B cell (primary cell): ENCODE measurements around the gene ENO1. TPM values are rescaled to one million over a fixed set of nuclear protein-coding genes. Genes with fewer than 3 reads are reported as not detected.

Experiments used
- ATAC-seq: fragments of 200-7000 bp; cut with Tn5 transposase; one replicate; pipeline ENCODE4 v1.10.0; 2021; ENCODE audit warnings: low read depth, mild to moderate bottlenecking, moderate number of reproducible peaks, moderate library complexity
- CTCF ChIA-PET: fragments of 350-600 bp; sonication (Branson Sonifier 250); formaldehyde crosslinking; loops from one replicate; lab custom pipeline; 2021; ENCODE audit warnings: antibody characterized with exemption, inconsistent platforms; lab: Charles Lee
- POLR2A ChIA-PET: fragments of 350-600 bp; sonication (Branson Sonifier 250); formaldehyde crosslinking; loops from one replicate; lab custom pipeline; 2021; ENCODE audit warnings: antibody characterized with exemption; lab: Charles Lee
- DNase-seq: peaks from one replicate; pipeline ENCODE4 v3.0.0; 2013
- H2AFZ ChIP-seq: 2 replicates; pipeline ENCODE4 v1.6.1; 2012; ENCODE audit warnings: mild to moderate bottlenecking, low read depth, low read length; ENCODE audit not compliant: insufficient read depth, poor library complexity, severe bottlenecking
- H3K27ac ChIP-seq, 2 donors: 1 replicate in 1 of 2; 2 replicates in 1 of 2; pipeline ENCODE4 v1.5.1; 2012 to 2013; ENCODE audit warnings: low read length in 2 of 2, mild to moderate bottlenecking in 2 of 2, moderate library complexity in 1 of 2
- H3K27me3 ChIP-seq, 4 experiments: fragments of 200-600 bp in 1 of 4; sonication (generic) in 1 of 4; replicated peaks in 1 of 4; 1 replicate in 2 of 4; 2 replicates in 2 of 4; pipeline versions ENCODE4 v1.6.1 to v1.7.0; 2013 to 2016; ENCODE audit warnings: low read length in 3 of 4, mild to moderate bottlenecking in 2 of 4, mixed read lengths in 1 of 4, moderate library complexity in 1 of 4; ENCODE audit not compliant: insufficient read depth in 4 of 4, control insufficient read depth in 3 of 4; ENCODE audit errors: control extremely low read depth in 1 of 4
- H3K36me3 ChIP-seq, 2 experiments: replicated peaks in 1 of 2; 1 replicate in 1 of 2; 2 replicates in 1 of 2; pipeline versions ENCODE4 v1.6.1 to v1.7.1; 2013; ENCODE audit warnings: low read length in 1 of 2; ENCODE audit not compliant: insufficient read depth in 2 of 2, control insufficient read depth in 1 of 2; ENCODE audit errors: control extremely low read depth in 1 of 2, extremely low read depth in 1 of 2
- H3K4me1 ChIP-seq, 2 donors: fragments of 200-600 bp in 1 of 2; sonication (generic) in 1 of 2; 1 replicate in 1 of 2; 2 replicates in 1 of 2; pipeline versions ENCODE4 v1.5.1 to v1.6.1; 2013 to 2017; ENCODE audit warnings: low read length in 2 of 2; ENCODE audit not compliant: control insufficient read depth in 2 of 2, insufficient read depth in 2 of 2
- H3K4me2 ChIP-seq: replicated peaks from 2 replicates; pipeline ENCODE3; 2012; ENCODE audit warnings: mild to moderate bottlenecking, low read depth, low read length; ENCODE audit not compliant: poor library complexity, severe bottlenecking
- H3K4me3 ChIP-seq, 5 experiments: fragments of 200-600 bp in 1 of 5; sonication (generic) in 1 of 5; 1 replicate in 3 of 5; 2 replicates in 2 of 5; pipeline versions ENCODE4 v1.5.1 to v1.7.0; 2011 to 2016; ENCODE audit warnings: low read length in 4 of 5, mild to moderate bottlenecking in 4 of 5, low read depth in 2 of 5, control low read depth in 1 of 5, moderate library complexity in 1 of 5; ENCODE audit not compliant: insufficient read depth in 1 of 5; ENCODE audit errors: control extremely low read depth in 1 of 5, extremely low read depth in 1 of 5
- H3K79me2 ChIP-seq: fragments of 200-600 bp; sonication (generic); one replicate; pipeline ENCODE4 v1.6.0; 2016; ENCODE audit warnings: low read length; ENCODE audit not compliant: control insufficient read depth, insufficient read depth
- H3K9ac ChIP-seq: fragments of 200-600 bp; sonication (generic); 2 replicates; pipeline ENCODE4 v1.6.1; 2017; ENCODE audit warnings: mild to moderate bottlenecking, low read length, moderate library complexity
- H3K9me3 ChIP-seq, 3 donors: one replicate each; pipeline versions ENCODE4 v1.6.1 to v1.7.1; 2013; ENCODE audit warnings: low read length in 2 of 3; ENCODE audit not compliant: control insufficient read depth in 2 of 3, insufficient read depth in 1 of 3; ENCODE audit errors: control extremely low read depth in 1 of 3
- H4K20me1 ChIP-seq: 2 replicates; pipeline ENCODE4 v1.6.0; 2012; ENCODE audit warnings: mild to moderate bottlenecking, low read length; ENCODE audit not compliant: insufficient read depth, control insufficient read depth, poor library complexity, severe bottlenecking
- H3K27ac Mint-ChIP-seq: one replicate; pipeline ENCODE4 v1.8.0; 2021; ENCODE audit warnings: mixed read lengths
- H3K27me3 Mint-ChIP-seq: one replicate; pipeline ENCODE4 v1.8.0; 2021; ENCODE audit warnings: mixed read lengths
- H3K4me1 Mint-ChIP-seq: one replicate; pipeline ENCODE4 v1.8.0; 2021; ENCODE audit warnings: mixed read lengths
- H3K4me3 Mint-ChIP-seq: one replicate; pipeline ENCODE4 v1.8.0; 2021; ENCODE audit warnings: mixed read lengths
- H3K9me3 Mint-ChIP-seq: one replicate; pipeline ENCODE4 v1.8.0; 2022; ENCODE audit warnings: mixed read lengths; ENCODE audit not compliant: insufficient read depth
- EZH2 ChIP-seq: IDR thresholded peaks from 2 replicates; pipeline ENCODE4 v1.6.1; 2012; ENCODE audit warnings: borderline replicate concordance, low read depth, mild to moderate bottlenecking, moderate library complexity, low read length; ENCODE audit not compliant: insufficient read depth, poor library complexity, severe bottlenecking
- WGBS: methylation state at CpG from one replicate; pipeline ENCODE4 v1.1.5; 2013; ENCODE audit warnings: missing lambda C conversion rate; ENCODE audit not compliant: insufficient coverage; 5-methylcytosine and 5-hydroxymethylcytosine counted together
- intact Hi-C: fragments of 100-400 bp; cut with micrococcal nuclease; formaldehyde crosslinking; loops from one replicate; pipeline ENCODE4 v1.10.0; 2022
- polyA plus RNA-seq: library from polyadenylated mRNA; depleted of rRNA; stranded (reverse); fragments of >200 nt; gene quantifications from 2 replicates; pipeline ENCODE4 v1.2.3, GENCODE V29; 2012
- total RNA-seq, 2 donors: library from RNA; stranded (reverse); fragments of 120-200 nt in 1 of 2; gene quantifications; 1 replicate in 1 of 2; 2 replicates in 1 of 2; pipeline versions ENCODE4 v1.2.3 to v1.2.4, GENCODE V29; 2013 to 2022
- TF ChIP-seq, protein P1 (sequence below): fragments of 200-600 bp; IDR thresholded peaks from one replicate; pipeline ENCODE4 v1.8.0; 2022; ENCODE audit warnings: antibody characterized with exemption, mild to moderate bottlenecking

The ENO1 gene
- total and polyA plus RNA-seq, 2 donors (not counting 1 experiment from before 2014, with no cell fraction given), result 193 to 237 TPM

DNA sequence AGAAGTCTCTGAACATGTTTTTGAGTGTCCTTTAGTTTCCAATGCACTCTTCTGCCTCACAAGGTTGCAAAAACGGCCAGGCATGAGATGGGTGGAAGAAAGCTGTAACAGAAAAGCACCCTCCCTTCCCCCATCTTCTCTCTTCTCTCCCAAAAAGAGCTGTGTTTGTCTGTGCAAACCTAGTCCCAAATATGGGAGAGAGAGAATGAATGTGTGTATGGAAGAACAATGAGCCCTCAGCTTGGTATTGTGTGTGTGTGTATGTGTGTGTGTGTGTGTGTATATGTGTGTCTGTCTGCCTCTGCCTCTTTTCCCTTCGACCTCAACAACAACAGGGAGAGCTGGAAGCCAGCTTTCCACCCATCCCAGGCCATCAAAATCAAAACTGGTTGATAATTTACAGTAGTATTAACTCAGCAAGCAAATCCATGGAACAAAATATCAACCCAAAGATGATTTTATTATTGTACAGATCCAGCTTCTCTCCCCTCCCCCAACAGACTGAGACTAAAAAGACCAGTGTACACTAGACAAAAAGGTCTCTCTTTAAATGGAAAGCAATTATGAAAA, 62.8 kb downstream of the ENO1 start:
- POLR2A ChIA-PET, result interaction anchor here (0.6 kb wide), 1 partner anchor 257 kb away, joined by 4 read pairs; no protein-coding TSS in a partner anchor
- no peaks in the 10 kb centered on the region for H3K27me3 Mint-ChIP-seq
- Histone ChIP-seq H3K27ac (peak overlapping the region; percentile 5 to 95), H3K36me3 (no peaks in the 10 kb centered on the region), H4K20me1 (peaks cover 8% of the 10 kb centered on the region), H2AFZ (peak overlapping the region; percentile 96), H3K4me3 (peak overlapping the region in 3 of 5 experiments; percentile 95 to 99 (median 95)), H3K27me3 (no peaks in the 10 kb centered on the region), H3K9me3 (no peaks in the 10 kb centered on the region), H3K4me2 (peak overlapping the region; percentile 87), H3K4me1 (peaks cover 23 to 25% of the 10 kb centered on the region in 2 donors), H3K9ac (peak overlapping the region; percentile 95), H3K79me2 (peaks cover 67% of the 10 kb centered on the region)
- WGBS, result no CpG with 5 or more reads among the region's 2 CpGs
- CTCF ChIA-PET, result interaction anchor here (1.5 to 2.1 kb wide), 2 partner anchors 33 to 89 kb away, joined by 5 to 18 read pairs; no protein-coding TSS in a partner anchor
- intact Hi-C loops, result loop anchor here (2.0 to 10.0 kb wide), 5 partner anchors 113 to 1217 kb away; partner anchors contain the start of genes PARK7, UBE4B and VAMP3
- H3K27ac Mint-ChIP-seq, result peak overlapping the region; percentile 90
- DNase-seq (peak; percentile 38), ATAC-seq (no peak)
- peak overlapping the region; percentile 89 for H3K4me3 Mint-ChIP-seq
- peaks cover 46% of the 10 kb centered on the region for H3K4me1 Mint-ChIP-seq
- H3K9me3 Mint-ChIP-seq, result no peaks in the 10 kb centered on the region
- no peak for TF ChIP-seq EZH2
- TF ChIP-seq, protein P1, sequence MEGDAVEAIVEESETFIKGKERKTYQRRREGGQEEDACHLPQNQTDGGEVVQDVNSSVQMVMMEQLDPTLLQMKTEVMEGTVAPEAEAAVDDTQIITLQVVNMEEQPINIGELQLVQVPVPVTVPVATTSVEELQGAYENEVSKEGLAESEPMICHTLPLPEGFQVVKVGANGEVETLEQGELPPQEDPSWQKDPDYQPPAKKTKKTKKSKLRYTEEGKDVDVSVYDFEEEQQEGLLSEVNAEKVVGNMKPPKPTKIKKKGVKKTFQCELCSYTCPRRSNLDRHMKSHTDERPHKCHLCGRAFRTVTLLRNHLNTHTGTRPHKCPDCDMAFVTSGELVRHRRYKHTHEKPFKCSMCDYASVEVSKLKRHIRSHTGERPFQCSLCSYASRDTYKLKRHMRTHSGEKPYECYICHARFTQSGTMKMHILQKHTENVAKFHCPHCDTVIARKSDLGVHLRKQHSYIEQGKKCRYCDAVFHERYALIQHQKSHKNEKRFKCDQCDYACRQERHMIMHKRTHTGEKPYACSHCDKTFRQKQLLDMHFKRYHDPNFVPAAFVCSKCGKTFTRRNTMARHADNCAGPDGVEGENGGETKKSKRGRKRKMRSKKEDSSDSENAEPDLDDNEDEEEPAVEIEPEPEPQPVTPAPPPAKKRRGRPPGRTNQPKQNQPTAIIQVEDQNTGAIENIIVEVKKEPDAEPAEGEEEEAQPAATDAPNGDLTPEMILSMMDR, result no peak

DNA sequence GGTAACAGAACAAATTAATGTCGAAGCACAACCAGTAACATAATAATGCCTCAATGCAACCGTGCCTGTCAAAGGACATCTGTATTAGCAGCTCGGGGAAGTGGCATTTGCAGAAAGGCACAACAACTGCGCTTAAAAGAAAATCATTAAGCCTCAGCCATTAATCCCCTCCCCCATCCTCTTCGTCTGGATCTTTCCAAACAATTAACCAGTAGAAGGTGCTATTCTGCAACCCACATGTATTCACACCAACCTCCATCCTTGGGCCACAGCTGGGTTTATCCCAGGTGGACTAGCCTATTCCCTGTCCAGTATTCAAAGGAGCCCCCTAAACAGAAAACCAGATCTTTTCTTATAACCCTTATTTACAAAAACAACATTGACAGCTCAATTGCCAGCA, 63.6 kb downstream of the ENO1 start:
- Histone ChIP-seq H3K27ac (no peak overlapping the region), H3K27me3 (no peaks in the 10 kb centered on the region), H3K4me1 (peaks cover 23 to 25% of the 10 kb centered on the region in 2 donors), H3K36me3 (no peaks in the 10 kb centered on the region), H3K9ac (no peak overlapping the region), H3K4me3 (no peak overlapping the region), H3K79me2 (peaks cover 75% of the 10 kb centered on the region), H2AFZ (peak overlapping the region; percentile 96), H4K20me1 (peaks cover 9% of the 10 kb centered on the region), H3K4me2 (peak overlapping the region; percentile 1), H3K9me3 (no peaks in the 10 kb centered on the region)
- WGBS, result 41% methylated on average over 5 of the region's 5 CpGs
- intact Hi-C loops, result loop anchor here (5.0 to 10.0 kb wide), 4 partner anchors 420 to 1217 kb away; partner anchors contain the start of genes PARK7, UBE4B and VAMP3
- Mint-ChIP-seq H3K27ac (no peak overlapping the region), H3K27me3 (no peaks in the 10 kb centered on the region), H3K9me3 (no peaks in the 10 kb centered on the region), H3K4me3 (peak overlapping the region; percentile 46), H3K4me1 (peaks cover 46% of the 10 kb centered on the region)
- ChIA-PET CTCF (interaction anchor here (1.5 to 2.1 kb wide), 2 partner anchors 34 to 88 kb away, joined by 5 to 18 read pairs; no protein-coding TSS in a partner anchor), POLR2A (no interaction called here)
- ATAC-seq (no peak), DNase-seq (peak; percentile 33)
- no peak for TF ChIP-seq EZH2
- TF ChIP-seq, protein P1, result no peak
